IPS-NIHi7 (cell line): ENCODE measurements around the gene MARCHF6.
"Not testable (repeated sequence)": the region's sequence is repeated elsewhere in the genome, so short reads cannot be mapped to it uniquely, and the experiment has no call there.

ENCODE experiments used
- DNase-seq: peaks from one replicate; pipeline ENCODE4 v3.0.0; 2012; ENCODE audit warnings: mixed read lengths; ENCODE audit errors: extremely low spot score

Gene MARCHF6

GRCh38 chr5:10323588-10324488 is 29.7 kb upstream of the MARCHF6 start:
- DNase-seq, result no peak

- DNase-seq, result no peak
Measured at GRCh38 chr5:10324518-10325370, 28.8 kb upstream of the MARCHF6 start.

- no peak for DNase-seq
Measured at GRCh38 chr5:10328323-10328722, 25.2 kb upstream of the MARCHF6 start.

GRCh38 chr5:10329446-10329819 is 24.1 kb upstream of the MARCHF6 start:
- DNase-seq, result no peak

- DNase-seq, result no peak
Measured at GRCh38 chr5:10329820-10330481, 23.5 kb upstream of the MARCHF6 start.

GRCh38 chr5:10330511-10331230 is 22.8 kb upstream of the MARCHF6 start:
- no peak for DNase-seq

GRCh38 chr5:10331341-10331796 is 22.1 kb upstream of the MARCHF6 start:
- no peak for DNase-seq

- DNase-seq, result no peak
Measured at GRCh38 chr5:10332301-10332700, 21.2 kb upstream of the MARCHF6 start.

GRCh38 chr5:10333154-10334006 is 20.1 kb upstream of the MARCHF6 start:
- DNase-seq, result peak; percentile 70

- no peak for DNase-seq
Measured at GRCh38 chr5:10334831-10335230, 18.7 kb upstream of the MARCHF6 start.

- DNase-seq, result no peak
Measured at GRCh38 chr5:10335711-10336470, 17.6 kb upstream of the MARCHF6 start.

GRCh38 chr5:10337107-10337506 is 16.4 kb upstream of the MARCHF6 start:
- no peak for DNase-seq

- no peak for DNase-seq
Measured at GRCh38 chr5:10337986-10338385, 15.5 kb upstream of the MARCHF6 start.

GRCh38 chr5:10338686-10339057 is 14.8 kb upstream of the MARCHF6 start:
- DNase-seq, result no peak

GRCh38 chr5:10339058-10339811 is 14.3 kb upstream of the MARCHF6 start:
- DNase-seq, result peak; percentile 29

- DNase-seq, result no peak
Measured at GRCh38 chr5:10339958-10340357, 13.5 kb upstream of the MARCHF6 start.

- no peak for DNase-seq
Measured at GRCh38 chr5:10343486-10343885, 10.0 kb upstream of the MARCHF6 start.

- not testable (repeated sequence) for DNase-seq
Measured at GRCh38 chr5:10344461-10345106, 8.9 kb upstream of the MARCHF6 start.

- DNase-seq, result no peak
Measured at GRCh38 chr5:10348258-10348657, 5.2 kb upstream of the MARCHF6 start.
